Ascending aorta (tissue), 2 donors: Measurements from ENCODE around the gene CAMKV. TPM values are rescaled to one million over a fixed set of nuclear protein-coding genes. Genes with fewer than 3 reads are reported as not detected.
A peak's percentile ranks its signal among the peaks of the same experiment; 100 is the strongest.

Experiments
- DNase-seq, 2 donors: peaks; one replicate each; pipeline ENCODE4 v3.0.0-alpha.2; 2019; ENCODE audit warnings: low spot score in 2 of 2
- H3K27ac ChIP-seq, 2 donors: fragments of 200-600 bp; sonication (generic); one replicate each; pipeline ENCODE4 v1.5.1; 2016 to 2017; ENCODE audit warnings: mild to moderate bottlenecking in 1 of 2
- H3K27me3 ChIP-seq: fragments of 200-600 bp; sonication (generic); one replicate; pipeline ENCODE4 v1.5.1; 2017
- H3K36me3 ChIP-seq, 2 donors: fragments of 200-600 bp; sonication (generic); one replicate each; pipeline ENCODE4 v1.5.1; 2016
- H3K4me1 ChIP-seq, 2 donors: fragments of 200-600 bp; sonication (generic); one replicate each; pipeline ENCODE4 v1.5.1; 2016 to 2017; ENCODE audit warnings: mild to moderate bottlenecking in 1 of 2
- H3K4me3 ChIP-seq, 2 donors: fragments of 200-600 bp; sonication (generic); one replicate each; pipeline ENCODE4 v1.5.1; 2016 to 2017; ENCODE audit warnings: mild to moderate bottlenecking in 1 of 2
- H3K9me3 ChIP-seq, 2 donors: fragments of 200-600 bp; sonication (generic); one replicate each; pipeline ENCODE4 v1.5.1; 2016
- CTCF ChIP-seq, 3 experiments: fragments of 200-600 bp in 2 of 3; fragments of 450-650 bp in 1 of 3; sonication (generic) in 2 of 3; IDR thresholded peaks; one replicate each; pipeline ENCODE4 v1.5.1; 2016 to 2019; ENCODE audit warnings: antibody characterized with exemption in 3 of 3, mild to moderate bottlenecking in 1 of 3, moderate library complexity in 1 of 3
- intact Hi-C: fragments of 100-400 bp; cut with DNase I; formaldehyde crosslinking; loops from one replicate; pipeline ENCODE4 v1.15.1; 2023
- total RNA-seq: library from RNA; depleted of rRNA; stranded (reverse); fragments of >200 nt; gene quantifications from one replicate; pipeline ENCODE4 v1.1.0, GENCODE V29; 2016

CAMKV gene
- total RNA-seq, 1 donor from 2014 or later = not detected

GRCh38 chr3:49856181-49857005, 13.3 kb downstream of the CAMKV start, which contains the start of gene TRAIP:
TSS of gene TRAIP (minus strand) at chr3:49856564. CDS start at chr3:49856453, 111 bp downstream.
- H3K27me3 ChIP-seq = no peaks in the 10 kb centered on the region
- peak; percentile 73 to 97 for DNase-seq
- H3K36me3 ChIP-seq = no peaks in the 10 kb centered on the region
- intact Hi-C loops = loop anchor here (1.0 to 10.0 kb wide), 5 partner anchors 50 to 132 kb away; partner anchors contain the start of genes GMPPB, IP6K1 and RBM6
- H3K4me3 ChIP-seq = peak within 1 kb of the TSS; percentile 64 to 80
- H3K27ac ChIP-seq = peak within 1 kb of the TSS; percentile 83 to 89
- TF ChIP-seq CTCF (IDR thresholded peaks at IDR 0.05) = peak in 1 of 3 experiments; percentile 5
- no peaks in the 10 kb centered on the region for H3K9me3 ChIP-seq
- peaks cover 8% of the 10 kb centered on the region in 2 donors for H3K4me1 ChIP-seq

GRCh38 chr3:49855662-49856061, 14.0 kb downstream of the CAMKV start:
- H3K9me3 ChIP-seq = no peaks in the 10 kb centered on the region
- H3K27ac ChIP-seq = no peak overlapping the region
- no peaks in the 10 kb centered on the region for H3K36me3 ChIP-seq
- H3K4me3 ChIP-seq = peak overlapping the region; percentile 64 to 80
- DNase-seq = no peak
- no peaks in the 10 kb centered on the region for H3K27me3 ChIP-seq
- no peak for TF ChIP-seq CTCF (IDR thresholded peaks at IDR 0.05)
- H3K4me1 ChIP-seq = peaks cover 8% of the 10 kb centered on the region in 2 donors
- intact Hi-C loops = loop anchor here (1.0 to 10.0 kb wide), 5 partner anchors 51 to 131 kb away; partner anchors contain the start of genes GMPPB, IP6K1 and RBM6

DNA sequence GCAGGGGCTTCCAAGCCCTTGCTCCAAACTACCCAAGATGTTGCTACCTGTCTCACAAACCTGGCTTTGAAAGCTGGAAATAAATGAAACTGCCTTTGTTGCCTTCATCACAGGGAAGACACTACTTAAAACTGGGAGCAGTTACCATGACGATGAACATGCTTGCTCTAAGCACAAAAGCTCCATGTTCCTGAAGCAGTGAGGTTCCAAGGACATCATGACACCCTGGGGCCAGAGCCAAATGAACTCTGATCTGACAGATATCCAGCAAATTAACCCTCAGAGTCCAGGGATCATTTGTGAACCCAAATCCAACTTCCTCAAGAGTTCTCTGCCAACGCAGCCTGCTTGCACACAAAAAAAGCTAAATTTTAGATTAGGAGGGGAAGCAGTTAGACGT, 24.0 kb downstream of the CAMKV start:
- TF ChIP-seq CTCF (IDR thresholded peaks at IDR 0.05) = no peak
- Histone ChIP-seq H3K27me3 (no peaks in the 10 kb centered on the region), H3K9me3 (no peaks in the 10 kb centered on the region), H3K4me3 (no peak overlapping the region), H3K27ac (no peak overlapping the region), H3K36me3 (no peaks in the 10 kb centered on the region), H3K4me1 (no peaks in the 10 kb centered on the region)
- DNase-seq = no peak
- intact Hi-C loops = no loop called here

DNA sequence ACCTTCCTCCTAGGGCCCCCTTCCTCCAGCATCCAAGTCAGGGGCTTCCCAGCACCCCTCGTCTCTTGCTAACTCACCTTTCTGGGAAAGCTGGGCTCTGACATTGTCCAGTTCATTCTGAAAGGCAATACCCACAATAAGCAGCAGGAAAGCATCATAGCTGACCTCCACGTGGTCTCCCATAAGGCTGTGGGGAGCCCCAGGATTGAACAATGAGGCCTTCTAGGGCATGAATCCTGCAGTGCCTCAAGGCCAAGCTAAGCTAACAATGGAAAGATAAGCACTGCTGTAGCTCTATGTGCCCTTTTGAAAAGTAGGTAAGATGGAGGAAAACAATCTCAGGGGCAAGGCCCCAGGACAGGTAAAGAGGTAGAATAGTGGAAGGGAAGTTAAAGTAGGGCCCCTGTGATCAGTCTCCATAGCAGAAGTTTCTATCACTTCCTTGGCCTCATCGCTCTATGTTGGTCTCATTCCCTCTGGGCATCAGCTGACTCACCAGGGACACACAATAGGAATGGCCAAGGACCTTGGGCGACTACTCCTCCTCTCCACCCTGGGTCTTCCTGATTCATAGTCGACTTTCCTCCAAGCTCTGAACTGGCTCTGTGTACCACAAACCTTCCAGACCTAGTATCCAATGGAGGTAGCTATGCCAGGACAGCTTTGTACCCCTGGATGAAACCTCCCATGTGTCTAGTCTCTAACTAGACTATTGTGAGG, 25.1 kb downstream of the CAMKV start:
- intact Hi-C loops = no loop called here
- Histone ChIP-seq H3K4me3 (no peak overlapping the region), H3K27me3 (no peaks in the 10 kb centered on the region), H3K9me3 (no peaks in the 10 kb centered on the region), H3K4me1 (peaks cover 0 to under 1% of the 10 kb centered on the region in 2 donors), H3K36me3 (no peaks in the 10 kb centered on the region), H3K27ac (no peak overlapping the region)
- no peak for DNase-seq
- TF ChIP-seq CTCF (IDR thresholded peaks at IDR 0.05) = no peak

GRCh38 chr3:49842843-49843517, 26.7 kb downstream of the CAMKV start:
- H3K27me3 ChIP-seq = no peaks in the 10 kb centered on the region
- no peak for TF ChIP-seq CTCF (IDR thresholded peaks at IDR 0.05)
- intact Hi-C loops = no loop called here
- H3K27ac ChIP-seq = no peak overlapping the region
- H3K4me3 ChIP-seq = no peak overlapping the region
- peaks cover 0 to 4% of the 10 kb centered on the region in 2 donors for H3K4me1 ChIP-seq
- H3K36me3 ChIP-seq = no peaks in the 10 kb centered on the region
- DNase-seq = no peak
- H3K9me3 ChIP-seq = no peaks in the 10 kb centered on the region
